Measurements from ENCODE around the gene CYBA. TPM values are rescaled to one million over a fixed set of nuclear protein-coding genes. Genes with fewer than 3 reads are reported as not detected.

The CYBA gene
- total and polyA plus RNA-seq, 9 of the 15 experiments (the other 6 are each of a cell fraction or from before 2014, with no cell fraction given), result 0.34 to 683 (median 93.0) TPM

GRCh38 chr16:88630433-88630832 is 20.4 kb downstream of the CYBA start:
- Histone ChIP-seq H2AFZ (ENCODE audit: low read depth, low read length) (no peak overlapping the region), H3K27ac (ENCODE audit: extremely low read depth, low read depth, low read length) (no peak overlapping the region), H3K27me3 (ENCODE audit: control insufficient read depth in 2 of 2, insufficient read depth in 2 of 2, low read length in 2 of 2) (no peaks in the 10 kb centered on the region), H4K20me1 (replicated peaks; ENCODE audit: control insufficient read depth, insufficient read depth, low read length) (peaks cover 11% of the 10 kb centered on the region; the same call in 1 of the 2 replicates), H3K79me2 (ENCODE audit: control insufficient read depth, insufficient read depth, low read length) (no peaks in the 10 kb centered on the region), H3K4me1 (replicated peaks in 1 of 2; ENCODE audit: control insufficient read depth in 2 of 2, insufficient read depth in 2 of 2, low read length in 2 of 2) (peaks cover 25 to 59% of the 10 kb centered on the region in 2 experiments), H3K9ac (ENCODE audit: insufficient read depth in 1 of 2, low read depth in 2 of 2, low read length in 2 of 2) (peak overlapping the region in 1 of 2 experiments; percentile 73; a peak in 1 of 4 replicates), H3K4me2 (ENCODE audit: insufficient read depth, low read length) (no peak overlapping the region), H3K9me3 (replicated peaks; ENCODE audit: control insufficient read depth, insufficient read depth, low read depth, low read length) (no peaks in the 10 kb centered on the region), H3K9me1 (ENCODE audit: control insufficient read depth, insufficient read depth, low read length) (no peaks in the 10 kb centered on the region), H3K36me3 (ENCODE audit: control insufficient read depth, insufficient read depth, low read length) (peaks cover 76% of the 10 kb centered on the region), H3K4me3 (no peak overlapping the region)
- DNase-seq (ENCODE audit: extremely low read depth in 1 of 4, low spot score in 3 of 4) (no peak), ATAC-seq (no peak), FAIRE-seq (no peak)
- in situ Hi-C loops (cut with MboI), result no loop called here
- POLR2A ChIA-PET, result interaction anchor here (0.6 kb wide), 2 partner anchors 8 to 14 kb away, joined by 3 read pairs; no protein-coding TSS in a partner anchor
- CTCF ChIA-PET (ENCODE audit: low intra/inter-chr PET ratio), result no interaction called here
- intact Hi-C loops (cut with micrococcal nuclease), result no loop called here
- WGBS (ENCODE audit: insufficient coverage, low coverage, missing lambda C conversion rate), result 91% methylated on average over 7 of the region's 12 CpGs
- TF ChIP-seq ZNF740 (CRISPR knock-in tag; IDR thresholded peaks at IDR 0.05), result peak; percentile 80; the same call in 1 of the 2 replicates
- peak in 1 of 2 experiments; percentile 57; a peak in 1 of 4 replicates for TF ChIP-seq ZNF740 (tag; IDR thresholded peaks at IDR 0.05)
- TF ChIP-seq, protein P1, sequence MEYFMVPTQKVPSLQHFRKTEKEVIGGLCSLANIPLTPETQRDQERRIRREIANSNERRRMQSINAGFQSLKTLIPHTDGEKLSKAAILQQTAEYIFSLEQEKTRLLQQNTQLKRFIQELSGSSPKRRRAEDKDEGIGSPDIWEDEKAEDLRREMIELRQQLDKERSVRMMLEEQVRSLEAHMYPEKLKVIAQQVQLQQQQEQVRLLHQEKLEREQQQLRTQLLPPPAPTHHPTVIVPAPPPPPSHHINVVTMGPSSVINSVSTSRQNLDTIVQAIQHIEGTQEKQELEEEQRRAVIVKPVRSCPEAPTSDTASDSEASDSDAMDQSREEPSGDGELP (CRISPR knock-in tag; IDR thresholded peaks at IDR 0.05; ENCODE audit: borderline replicate concordance), result no peak
- BruUV-seq (replicated peaks), result no TSS peak
